Glutamatergic neuron (in vitro differentiated cells): ENCODE results near the gene FAM221A. TPM values are rescaled to one million over a fixed set of nuclear protein-coding genes. Genes with fewer than 3 reads are reported as not detected.

Source experiments
- DNase-seq: peaks from one replicate; pipeline ENCODE4 v3.0.0; 2022
- H3K27ac Mint-ChIP-seq: one replicate; pipeline ENCODE4 v1.8.0; 2020; ENCODE audit warnings: mild to moderate bottlenecking, mixed read lengths, inconsistent platforms; ENCODE audit not compliant: unreplicated experiment
- H3K27me3 Mint-ChIP-seq: one replicate; pipeline ENCODE4 v1.8.0; 2020; ENCODE audit warnings: mild to moderate bottlenecking, moderate library complexity, mixed read lengths, inconsistent platforms; ENCODE audit not compliant: unreplicated experiment
- H3K36me3 Mint-ChIP-seq: one replicate; pipeline ENCODE4 v1.8.0; 2020; ENCODE audit warnings: mild to moderate bottlenecking, mixed read lengths, inconsistent platforms; ENCODE audit not compliant: unreplicated experiment
- H3K4me1 Mint-ChIP-seq: one replicate; pipeline ENCODE4 v1.8.0; 2020; ENCODE audit warnings: mild to moderate bottlenecking, low read depth, mixed read lengths, inconsistent platforms; ENCODE audit not compliant: unreplicated experiment
- H3K4me3 Mint-ChIP-seq: one replicate; pipeline ENCODE4 v1.8.0; 2020; ENCODE audit warnings: mild to moderate bottlenecking, mixed read lengths, inconsistent platforms; ENCODE audit not compliant: unreplicated experiment
- H3K9me3 Mint-ChIP-seq: one replicate; pipeline ENCODE4 v1.8.0; 2020; ENCODE audit warnings: mild to moderate bottlenecking, moderate library complexity, mixed read lengths, inconsistent platforms; ENCODE audit not compliant: unreplicated experiment
- CTCF ChIP-seq: fragments of 200-600 bp; sonication (generic); IDR thresholded peaks from one replicate; pipeline ENCODE4 v1.5.0; 2021; ENCODE audit not compliant: partially characterized antibody, unreplicated experiment
- total RNA-seq: library from RNA; stranded (reverse); fragmentation: NEBNext Ultra II Directional; extraction: Animal tissue kit (Norgen Biotek cat#: 25700); gene quantifications from one replicate; pipeline ENCODE4 v1.2.1, GENCODE V29; 2021; ENCODE audit not compliant: unreplicated experiment

FAM221A gene
- total RNA-seq, 1 donor from 2014 or later, result 23.2 TPM

GRCh38 chr7:23655433-23655832, 24.6 kb upstream of the FAM221A start:
- DNase-seq, result no peak
- Mint-ChIP-seq H3K27ac (no peak overlapping the region), H3K4me1 (no peaks in the 10 kb centered on the region), H3K36me3 (peaks cover 19% of the 10 kb centered on the region), H3K9me3 (peaks cover 12% of the 10 kb centered on the region), H3K27me3 (no peaks in the 10 kb centered on the region), H3K4me3 (no peak overlapping the region)
- TF ChIP-seq CTCF, result no peak

GRCh38 chr7:23658831-23659427, 21.1 kb upstream of the FAM221A start:
- H3K27ac Mint-ChIP-seq, result no peak overlapping the region
- DNase-seq, result no peak
- H3K9me3 Mint-ChIP-seq, result peaks cover 11% of the 10 kb centered on the region
- no peak for TF ChIP-seq CTCF
- no peaks in the 10 kb centered on the region for H3K27me3 Mint-ChIP-seq
- H3K4me3 Mint-ChIP-seq, result no peak overlapping the region
- H3K4me1 Mint-ChIP-seq, result no peaks in the 10 kb centered on the region
- peaks cover 12% of the 10 kb centered on the region for H3K36me3 Mint-ChIP-seq

GRCh38 chr7:23661385-23661784, 18.6 kb upstream of the FAM221A start:
- DNase-seq, result no peak
- H3K36me3 Mint-ChIP-seq, result no peaks in the 10 kb centered on the region
- H3K4me1 Mint-ChIP-seq, result no peaks in the 10 kb centered on the region
- no peak for TF ChIP-seq CTCF
- peaks cover 6% of the 10 kb centered on the region for H3K9me3 Mint-ChIP-seq
- H3K27me3 Mint-ChIP-seq, result no peaks in the 10 kb centered on the region
- H3K4me3 Mint-ChIP-seq, result no peak overlapping the region
- no peak overlapping the region for H3K27ac Mint-ChIP-seq

- Mint-ChIP-seq H3K27me3 (no peaks in the 10 kb centered on the region), H3K9me3 (peaks cover 6% of the 10 kb centered on the region), H3K4me3 (no peak overlapping the region), H3K27ac (no peak overlapping the region), H3K4me1 (no peaks in the 10 kb centered on the region), H3K36me3 (no peaks in the 10 kb centered on the region)
- no peak for DNase-seq
- TF ChIP-seq CTCF, result no peak
These were observed 17.6 kb upstream of the FAM221A start for GRCh38 chr7:23662124-23662983.

- no peaks in the 10 kb centered on the region for H3K27me3 Mint-ChIP-seq
- H3K27ac Mint-ChIP-seq, result no peak overlapping the region
- no peaks in the 10 kb centered on the region for H3K36me3 Mint-ChIP-seq
- H3K4me3 Mint-ChIP-seq, result no peak overlapping the region
- H3K4me1 Mint-ChIP-seq, result no peaks in the 10 kb centered on the region
- no peak for TF ChIP-seq CTCF
- H3K9me3 Mint-ChIP-seq, result peaks cover 6% of the 10 kb centered on the region
- no peak for DNase-seq
These were observed 17.1 kb upstream of the FAM221A start for GRCh38 chr7:23662984-23663313.
